A549 (cell line): ENCODE data around the gene GNPDA1. TPM values are rescaled to one million over a fixed set of nuclear protein-coding genes. Genes with fewer than 3 reads are reported as not detected.

ENCODE experiments used
- ATAC-seq, 2 experiments: fragments of 200-7000 bp in 1 of 2; fragments of >200 bp in 1 of 2; cut with Nextera tagmentation in 1 of 2; cut with Tn5 transposase in 1 of 2; 3 replicates each; pipeline versions ENCODE4 v1.8.0 to v1.9.1; 2018 to 2020; ENCODE audit warnings: mild to moderate bottlenecking in 1 of 2, moderate library complexity in 1 of 2
- CTCF ChIA-PET: fragments of 300-600 bp; sonication (Branson Sonifier 250); formaldehyde crosslinking; extraction: SDS; loops from one replicate; lab custom pipeline; 2021; ENCODE audit warnings: antibody characterized with exemption, inconsistent platforms; lab: Yijun Ruan, JAX
- POLR2A ChIA-PET: fragments of 350-600 bp; formaldehyde crosslinking; extraction: SDS; loops from one replicate; lab custom pipeline; 2021; ENCODE audit warnings: antibody characterized with exemption, inconsistent platforms; lab: Yijun Ruan, JAX
- DNase-seq, 2 experiments: peaks; one replicate each; pipeline versions ENCODE4 v3.0.0 to v3.0.0-alpha.2; 2011 to 2016; ENCODE audit warnings: low read depth in 1 of 2, low spot score in 1 of 2
- FAIRE-seq: peaks from 2 replicates; lab custom pipeline; 2011; peaks lifted over from hg19 to GRCh38; lab: Jason Lieb, UNC
- H3K27ac ChIP-seq, 2 experiments: fragments of >200 bp; sonication (Bioruptor Twin); formaldehyde crosslinking; 3 replicates each; pipeline ENCODE4 v1.5.1; 2016 to 2017
- H3K4me1 ChIP-seq: fragments of >200 bp; sonication (Bioruptor Twin); formaldehyde crosslinking; 3 replicates; pipeline ENCODE4 v1.6.1; 2016
- H3K4me2 ChIP-seq: fragments of >200 bp; sonication (Bioruptor Twin); formaldehyde crosslinking; 3 replicates; pipeline ENCODE4 v1.6.1; 2016
- H3K4me3 ChIP-seq: fragments of >200 bp; sonication (Bioruptor Twin); formaldehyde crosslinking; 3 replicates; pipeline ENCODE4 v1.5.1; 2016
- H3K9me3 ChIP-seq: fragments of >200 bp; sonication (Bioruptor Twin); formaldehyde crosslinking; 3 replicates; pipeline ENCODE4 v1.6.1; 2016
- ATOH8 ChIP-seq: fragments of 250-450 bp; sonication (Bioruptor Pico); IDR thresholded peaks from 2 replicates; pipeline ENCODE4 v1.5.0; 2020; ENCODE audit warnings: low read depth, mild to moderate bottlenecking, moderate library complexity
- BCL3 ChIP-seq: fragments of >200 bp; sonication (Bioruptor Twin); formaldehyde crosslinking; IDR thresholded peaks from 3 replicates; pipeline ENCODE4 v1.6.1; 2016
- BHLHE40 ChIP-seq: IDR thresholded peaks from 2 replicates; pipeline ENCODE4 v1.6.1; 2012; ENCODE audit warnings: low read depth, low read length, inconsistent platforms
- CHD2 ChIP-seq: fragments of 150-350 bp; IDR thresholded peaks from 2 replicates; pipeline ENCODE4 v1.6.1; 2014; ENCODE audit warnings: low read length; ENCODE audit not compliant: partially characterized antibody
- E2F6 ChIP-seq: IDR thresholded peaks from 2 replicates; pipeline ENCODE4 v1.6.1; 2012; ENCODE audit warnings: low read depth, borderline replicate concordance
- EHF ChIP-seq: fragments of 250-450 bp; sonication (Bioruptor Pico); IDR thresholded peaks from 2 replicates; pipeline ENCODE4 v1.5.0; 2020; ENCODE audit warnings: mild to moderate bottlenecking
- ELK1 ChIP-seq: fragments of 150-350 bp; IDR thresholded peaks from 2 replicates; pipeline ENCODE4 v1.6.1; 2014; ENCODE audit warnings: low read depth, mild to moderate bottlenecking, low read length
- EP300 ChIP-seq, 2 experiments: fragments of >200 bp; sonication (Bioruptor Twin); formaldehyde crosslinking; IDR thresholded peaks; 2 replicates in 1 of 2; 3 replicates in 1 of 2; pipeline ENCODE4 v1.6.1; 2016 to 2017
- ESRRA ChIP-seq: fragments of 150-350 bp; IDR thresholded peaks from 2 replicates; pipeline ENCODE4 v1.6.1; 2014; ENCODE audit warnings: mild to moderate bottlenecking, low read length, borderline replicate concordance
- FOSL2 ChIP-seq, 2 experiments: fragments of 450-650 bp in 1 of 2; fragments of >200 bp in 1 of 2; sonication (Bioruptor Twin) in 1 of 2; formaldehyde crosslinking; IDR thresholded peaks; 2 replicates each; pipeline versions ENCODE4 v1.5.0 to v1.6.1; 2016 to 2020; ENCODE audit warnings: mild to moderate bottlenecking in 1 of 2, moderate library complexity in 1 of 2
- HDAC2 ChIP-seq: fragments of 200-600 bp; sonication (generic); IDR thresholded peaks from 2 replicates; pipeline ENCODE4 v1.6.1; 2016
- HES2 ChIP-seq: fragments of >200 bp; sonication (Bioruptor Twin); formaldehyde crosslinking; IDR thresholded peaks from 2 replicates; pipeline ENCODE4 v1.6.1; 2016
- HEYL ChIP-seq: fragments of 250-450 bp; sonication (Bioruptor Pico); IDR thresholded peaks from 2 replicates; pipeline ENCODE4 v1.8.0; 2021; ENCODE audit warnings: mild to moderate bottlenecking, moderate library complexity
- HOXB13 ChIP-seq: fragments of 250-450 bp; sonication (Bioruptor Pico); IDR thresholded peaks from 2 replicates; pipeline ENCODE4 v1.5.0; 2020; ENCODE audit warnings: low read depth, mild to moderate bottlenecking, moderate library complexity
- HOXB5 ChIP-seq: fragments of 250-450 bp; sonication (Bioruptor Pico); IDR thresholded peaks from 2 replicates; pipeline ENCODE4 v1.5.0; 2020; ENCODE audit warnings: mild to moderate bottlenecking, moderate library complexity
- JUNB ChIP-seq: fragments of >200 bp; sonication (Bioruptor Twin); formaldehyde crosslinking; IDR thresholded peaks from 2 replicates; pipeline ENCODE4 v1.6.1; 2016
- KDM1A ChIP-seq: fragments of 200-600 bp; sonication (generic); IDR thresholded peaks from 2 replicates; pipeline ENCODE4 v1.6.1; 2016; ENCODE audit warnings: low read depth, mild to moderate bottlenecking
- MAFK ChIP-seq: fragments of 450-650 bp; IDR thresholded peaks from 2 replicates; pipeline ENCODE4 v1.6.1; 2014; ENCODE audit not compliant: partially characterized antibody
- MYC ChIP-seq: IDR thresholded peaks from 2 replicates; pipeline ENCODE4 v1.6.1; 2012; ENCODE audit warnings: mild to moderate bottlenecking, inconsistent platforms, low read length, improper control_type of control experiment, borderline replicate concordance
- NFE2L2 ChIP-seq: fragments of 150-350 bp; conservative IDR thresholded peaks from 2 replicates; pipeline ENCODE4 v1.6.1; 2014; ENCODE audit warnings: low read length
- NR3C1 ChIP-seq: fragments of >200 bp; sonication (Bioruptor Twin); formaldehyde crosslinking; IDR thresholded peaks from 3 replicates; pipeline ENCODE4 v1.6.1; 2017
- POLR2A ChIP-seq: IDR thresholded peaks from 2 replicates; pipeline ENCODE4 v1.6.1; 2012; ENCODE audit warnings: mild to moderate bottlenecking, low read length
- RAD21 ChIP-seq, 2 experiments: fragments of >200 bp in 1 of 2; sonication (Bioruptor Twin) in 1 of 2; formaldehyde crosslinking in 1 of 2; IDR thresholded peaks in 1 of 2; conservative IDR thresholded peaks in 1 of 2; 2 replicates in 1 of 2; 3 replicates in 1 of 2; pipeline ENCODE4 v1.6.1; 2012 to 2018; ENCODE audit warnings: inconsistent platforms in 1 of 2
- RARB ChIP-seq: fragments of 250-450 bp; sonication (Bioruptor Pico); IDR thresholded peaks from 2 replicates; pipeline ENCODE4 v1.8.0; 2021; ENCODE audit warnings: mild to moderate bottlenecking, moderate library complexity
- RCOR1 ChIP-seq: fragments of 150-350 bp; IDR thresholded peaks from 2 replicates; pipeline ENCODE4 v1.6.1; 2014; ENCODE audit warnings: antibody characterized with exemption, low read length, low read depth
- TP53 ChIP-seq: fragments of 250-450 bp; sonication (Bioruptor Pico); IDR thresholded peaks from 2 replicates; pipeline ENCODE4 v1.5.0; 2021; ENCODE audit warnings: mild to moderate bottlenecking, moderate library complexity
- ZFP36 ChIP-seq: fragments of 450-650 bp; IDR thresholded peaks from 2 replicates; pipeline ENCODE4 v1.6.1; 2014; ENCODE audit warnings: borderline replicate concordance; ENCODE audit not compliant: partially characterized antibody
- WGBS: methylation state at CpG from one replicate; pipeline ENCODE4 v1.1.6; 2017; ENCODE audit errors: missing lambda C conversion rate; 5-methylcytosine and 5-hydroxymethylcytosine counted together
- polyA plus RNA-seq, 4 experiments: library from polyadenylated mRNA; depleted of rRNA in 3 of 4; stranded (reverse); fragments of >200 nt; fragmentation: RNase III in 1 of 4; extraction: RNeasy Plus Mini Kit Qiagen cat#74134 plus additional on column Dnase treatment in 1 of 4; gene quantifications; 2 replicates in 3 of 4; 3 replicates in 1 of 4; pipeline ENCODE4 v1.2.3, GENCODE V29; 2011 to 2017

GNPDA1 gene
- polyA plus RNA-seq, 2 of the 4 experiments (the other 2 are of a cell fraction) = 17.1 to 53.2 TPM

- TF ChIP-seq KDM1A = no peak
- TF ChIP-seq FOSL2 (IDR thresholded peaks at IDR 0.05) = no peak
- no peak for TF ChIP-seq FOSL2 (CRISPR knock-in tag; IDR thresholded peaks at IDR 0.05)
These were observed 54.2 kb downstream of the GNPDA1 start (continued) for GRCh38 chr5:141958546-141959172.

GRCh38 chr5:141958113-141958512 is 54.7 kb downstream of the GNPDA1 start, which contains the start of gene PCDH12:
TSS of gene PCDH12 (minus strand) at chr5:141958202. CDS start at chr5:141957851, 351 bp downstream.
- DNase-seq = no peak
- POLR2A ChIA-PET = interaction anchor here (1.1 kb wide), 1 partner anchor 34 kb away, joined by 3 read pairs; the partner anchor contains the start of gene DELE1
- Histone ChIP-seq H3K4me1 (0 out of 3 replicates have a peak, but pooled peaks cover 4% of the 10 kb centered on the region), H3K4me2 (no peak within 1 kb of the TSS), H3K9me3 (no peaks in the 10 kb centered on the region), H3K4me3 (no peak within 1 kb of the TSS), H3K27ac (no peak within 1 kb of the TSS)
- no peak for FAIRE-seq
- TF ChIP-seq HOXB5 (no peak), ATOH8 (CRISPR knock-in tag) (no peak), HOXB13 (CRISPR knock-in tag) (no peak), HDAC2 (no peak), CHD2 (no peak), TP53 (CRISPR knock-in tag) (no peak), ESRRA (no peak), NR3C1 (no peak), RARB (CRISPR knock-in tag) (no peak), MYC (no peak), HEYL (CRISPR knock-in tag) (no peak), EP300 (IDR thresholded peaks at IDR 0.05) (no peak), RAD21 (conservative IDR thresholded peaks at IDR 0.05 in 1 of 2, IDR thresholded peaks at IDR 0.05 in 1 of 2) (no peak), RCOR1 (no peak), BHLHE40 (no peak)
- no peak for ATAC-seq
- WGBS = 76% methylated on average over 7 of the region's 7 CpGs
- CTCF ChIA-PET = interaction anchor here (0.5 to 17.2 kb wide), 10 partner anchors 11 to 292 kb away, joined by 3 to 325 read pairs (median 38); partner anchors contain the start of genes PCDH1 and RNF14

GRCh38 chr5:141957367-141957996 is 55.3 kb downstream of the GNPDA1 start:
- WGBS = 81% methylated on average over 13 of the region's 16 CpGs
- CTCF ChIA-PET = interaction anchor here (1.0 to 17.2 kb wide), 9 partner anchors 11 to 292 kb away, joined by 3 to 325 read pairs (median 52); partner anchors contain the start of genes PCDH1 and RNF14
- 0 out of 3 replicates have a peak, but pooled peaks cover 4% of the 10 kb centered on the region for H3K4me1 ChIP-seq
- no peak overlapping the region for H3K4me3 ChIP-seq
- ATAC-seq = no peak
- TF ChIP-seq HES2 (no peak), E2F6 (no peak), NFE2L2 (no peak), ESRRA (no peak), ZFP36 (no peak), EHF (no peak), JUNB (no peak), NR3C1 (no peak), MAFK (no peak), ELK1 (no peak), BCL3 (no peak), POLR2A (no peak)
- H3K4me2 ChIP-seq = no peak overlapping the region
- POLR2A ChIA-PET = interaction anchor here (1.1 kb wide), 1 partner anchor 34 kb away, joined by 3 read pairs; the partner anchor contains the start of gene DELE1
- no peak for FAIRE-seq
- no peaks in the 10 kb centered on the region for H3K9me3 ChIP-seq
- no peak overlapping the region for H3K27ac ChIP-seq
- no peak for DNase-seq
